Body of pancreas (tissue), 4 donors: Measurements from ENCODE around the gene PHLDB1. TPM values are rescaled to one million over a fixed set of nuclear protein-coding genes. Genes with fewer than 3 reads are reported as not detected.

Experiments
- ATAC-seq: fragments of 150-250 bp; one replicate; pipeline ENCODE4 v1.9.1; 2016
- DNase-seq, 4 donors: peaks; one replicate each; pipeline ENCODE4 v3.0.0-alpha.2; 2019
- H3K27ac ChIP-seq, 4 donors: fragments of 200-600 bp; sonication (generic); 1 replicate in 3 of 4; 2 replicates in 1 of 4; pipeline versions ENCODE4 v1.5.1 to v1.6.1; 2016 to 2019; ENCODE audit warnings: mild to moderate bottlenecking in 1 of 4, mixed read lengths in 1 of 4, moderate library complexity in 1 of 4
- H3K27me3 ChIP-seq, 2 donors: fragments of 200-600 bp; sonication (generic); one replicate each; pipeline ENCODE4 v1.6.0; 2016; ENCODE audit warnings: mild to moderate bottlenecking in 1 of 2
- H3K36me3 ChIP-seq, 2 donors: fragments of 200-600 bp; sonication (generic); replicated peaks in 1 of 2; 2 replicates each; pipeline ENCODE4 v1.5.1; 2016; ENCODE audit warnings: low read depth in 2 of 2; ENCODE audit not compliant: insufficient read depth in 1 of 2
- H3K4me1 ChIP-seq: fragments of 200-600 bp; sonication (generic); one replicate; pipeline ENCODE4 v1.6.0; 2016
- H3K4me3 ChIP-seq, 2 donors: fragments of 200-600 bp; sonication (generic); 1 replicate in 1 of 2; 2 replicates in 1 of 2; pipeline ENCODE4 v1.5.1; 2016 to 2019
- H3K9me3 ChIP-seq, 3 donors: fragments of 200-600 bp; sonication (generic); 1 replicate in 2 of 3; 2 replicates in 1 of 3; pipeline ENCODE4 v1.5.1; 2016
- CTCF ChIP-seq, 7 experiments: fragments of 450-650 bp in 4 of 7; fragments of 200-600 bp in 3 of 7; sonication (generic) in 3 of 7; IDR thresholded peaks; one replicate each; pipeline ENCODE4 v1.5.1; 2016 to 2019; ENCODE audit warnings: antibody characterized with exemption in 7 of 7
- POLR2A ChIP-seq, 3 donors: fragments of 450-650 bp; IDR thresholded peaks; one replicate each; pipeline ENCODE4 v1.6.1; 2016; ENCODE audit warnings: antibody characterized with exemption in 3 of 3, mild to moderate bottlenecking in 2 of 3
- WGBS, 2 donors: methylation state at CpG; one replicate each; pipeline ENCODE4 v1.1.5; 2017; 5-methylcytosine and 5-hydroxymethylcytosine counted together
- intact Hi-C: fragments of 100-400 bp; cut with DNase I; formaldehyde crosslinking; loops from one replicate; pipeline ENCODE4 v1.15.1; 2023
- total RNA-seq, 2 donors: library from RNA; depleted of rRNA; stranded (reverse); fragments of >200 nt; gene quantifications; one replicate each; pipeline ENCODE4 v1.1.0, GENCODE V29; 2016

Gene PHLDB1
- total RNA-seq, 2 donors from 2014 or later, result 71.9 to 166 TPM

GRCh38 chr11:118605116-118605867, 2.1 kb upstream of the PHLDB1 start:
- TF ChIP-seq CTCF (IDR thresholded peaks at IDR 0.05) (no peak), POLR2A (IDR thresholded peaks at IDR 0.05) (no peak)
- intact Hi-C loops, result no loop called here
- DNase-seq (peak; percentile 41 to 66 (median 48)), ATAC-seq (peak; percentile 4)
- Histone ChIP-seq H3K4me1 (peaks cover 47% of the 10 kb centered on the region), H3K27ac (peak overlapping the region; percentile 37 to 76 (median 74)), H3K27me3 (no peaks in the 10 kb centered on the region), H3K4me3 (no peak overlapping the region), H3K9me3 (no peaks in the 10 kb centered on the region), H3K36me3 (peaks cover 6 to 17% of the 10 kb centered on the region in 2 donors)
- WGBS, 2 donors, result 33 to 35% methylated on average over 9 to 10 of the region's 10 CpGs

DNA sequence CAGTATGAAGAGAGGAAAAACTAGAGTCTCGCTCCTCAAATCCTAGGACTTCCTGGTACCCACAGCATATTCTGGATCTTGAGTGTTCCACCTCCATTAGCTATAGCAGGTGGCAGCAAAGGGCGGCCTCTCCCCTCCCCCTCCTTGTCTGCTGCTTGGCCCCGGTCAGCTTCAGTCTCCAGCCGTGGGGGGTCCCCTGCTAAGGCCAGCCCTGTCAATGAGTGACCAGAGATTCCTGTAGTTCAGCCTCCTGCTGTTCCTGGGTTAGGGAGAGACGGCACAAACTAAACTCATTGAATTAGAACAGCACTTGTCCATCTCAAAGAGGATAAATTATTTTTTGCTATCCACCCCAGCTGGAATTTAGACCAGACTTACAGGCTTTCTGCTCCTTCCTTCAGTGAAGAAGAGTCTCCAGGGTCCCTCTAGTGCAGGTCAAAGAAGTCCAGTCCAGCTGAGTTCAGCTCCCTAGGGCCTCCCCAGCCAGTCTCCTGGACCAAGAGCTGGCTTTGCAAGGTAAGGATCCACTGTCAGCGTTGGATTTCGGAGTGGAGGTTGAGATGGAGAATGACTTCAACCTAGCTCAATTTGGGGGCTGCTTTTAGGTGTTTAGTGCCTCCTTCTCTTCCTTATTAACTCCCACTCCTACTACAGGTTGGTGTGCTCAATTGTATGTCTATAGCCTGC, 1.1 kb upstream of the PHLDB1 start:
- H3K4me1 ChIP-seq, result peaks cover 56% of the 10 kb centered on the region
- H3K36me3 ChIP-seq, result peaks cover 5 to 9% of the 10 kb centered on the region in 2 donors
- 37 to 53% methylated on average over 7 of the region's 7 CpGs for WGBS, 2 donors
- DNase-seq, result peak; percentile 65 to 78 (median 74)
- H3K4me3 ChIP-seq, result no peak overlapping the region
- no peaks in the 10 kb centered on the region for H3K27me3 ChIP-seq
- no peak for TF ChIP-seq CTCF (IDR thresholded peaks at IDR 0.05)
- TF ChIP-seq POLR2A (IDR thresholded peaks at IDR 0.05), result peak in 1 of 3 donors; percentile 53
- no peaks in the 10 kb centered on the region for H3K9me3 ChIP-seq
- intact Hi-C loops, result no loop called here
- H3K27ac ChIP-seq, result peak overlapping the region; percentile 37 to 76 (median 74)
- peak; percentile 50 for ATAC-seq

- peak overlapping the region; percentile 37 to 76 (median 74) for H3K27ac ChIP-seq
- H3K36me3 ChIP-seq, result peaks cover 0 to 5% of the 10 kb centered on the region in 2 donors
- H3K27me3 ChIP-seq, result no peaks in the 10 kb centered on the region
- ATAC-seq, result no peak
- no peak overlapping the region for H3K4me3 ChIP-seq
- peak in 1 of 4 donors; percentile 9 for DNase-seq
- no peak for TF ChIP-seq CTCF (IDR thresholded peaks at IDR 0.05)
- no peak for TF ChIP-seq POLR2A (IDR thresholded peaks at IDR 0.05)
- H3K4me1 ChIP-seq, result peaks cover 59% of the 10 kb centered on the region
- intact Hi-C loops, result no loop called here
- WGBS, 2 donors, result 42 to 43% methylated on average over 7 of the region's 7 CpGs
- no peaks in the 10 kb centered on the region for H3K9me3 ChIP-seq
Measured at GRCh38 chr11:118606844-118607228, 579 bp upstream of the PHLDB1 start.

GRCh38 chr11:118608360-118609227, 1.2 kb downstream of the PHLDB1 start:
- Histone ChIP-seq H3K27ac (peak overlapping the region; percentile 73 to 87 (median 80)), H3K4me3 (peak overlapping the region; percentile 18 to 27), H3K4me1 (peaks cover 75% of the 10 kb centered on the region), H3K9me3 (no peaks in the 10 kb centered on the region), H3K36me3 (no peaks in the 10 kb centered on the region), H3K27me3 (no peaks in the 10 kb centered on the region)
- DNase-seq (peak; percentile 49 to 64 (median 56)), ATAC-seq (peak; percentile 28)
- TF ChIP-seq CTCF (IDR thresholded peaks at IDR 0.05) (no peak), POLR2A (IDR thresholded peaks at IDR 0.05) (peak in 1 of 3 donors; percentile 34)
- WGBS, 2 donors, result 22 to 63% methylated on average over 28 to 69 of the region's 69 CpGs
- intact Hi-C loops, result no loop called here
